IMR-90 (cell line): ENCODE results near the gene HS3ST5. TPM values are rescaled to one million over a fixed set of nuclear protein-coding genes. Genes with fewer than 3 reads are reported as not detected.

Experiments
- ATAC-seq: fragments of 200-7000 bp; cut with Tn5 transposase; 2 replicates; pipeline ENCODE4 v1.9.1; 2020; ENCODE audit warnings: low read depth, mild to moderate bottlenecking, moderate library complexity
- BruUV-seq: library from RNA; stranded (reverse); fragments of 400-500 nt; replicated peaks from 2 replicates; lab custom pipeline; 2021; lab: Mats Ljungman, UMichigan
- CTCF ChIA-PET: fragments of 300-600 bp; formaldehyde crosslinking; extraction: SDS; loops from one replicate; lab custom pipeline; 2021; ENCODE audit warnings: antibody characterized with exemption; lab: Yijun Ruan, JAX
- POLR2A ChIA-PET: fragments of 300-600 bp; sonication (Branson Sonifier 250); formaldehyde crosslinking; loops from one replicate; lab custom pipeline; 2022; ENCODE audit warnings: antibody characterized with exemption; ENCODE audit not compliant: unreplicated experiment; lab: Charles Lee
- DNase-seq: peaks from one replicate; pipeline ENCODE4 v3.0.0; 2013
- H2AFZ ChIP-seq: replicated peaks from 2 replicates; pipeline ENCODE3; 2013; ENCODE audit warnings: low read length, mild to moderate bottlenecking; ENCODE audit not compliant: poor library complexity
- H2AK5ac ChIP-seq: 2 replicates; pipeline ENCODE4 v1.6.1; 2013; ENCODE audit warnings: low read depth, low read length, inconsistent platforms
- H2AK9ac ChIP-seq: replicated peaks from 2 replicates; pipeline ENCODE3; 2013; ENCODE audit warnings: mild to moderate bottlenecking, low read depth, low read length, moderate library complexity; ENCODE audit not compliant: poor library complexity
- H2BK120ac ChIP-seq: 2 replicates; pipeline ENCODE4 v1.6.1; 2013; ENCODE audit warnings: low read depth, low read length, inconsistent platforms
- H2BK15ac ChIP-seq: 3 replicates; pipeline ENCODE4 v1.6.1; 2013; ENCODE audit warnings: low read depth, low read length, inconsistent platforms
- H2BK20ac ChIP-seq: 2 replicates; pipeline ENCODE4 v1.6.1; 2013; ENCODE audit warnings: low read depth, mild to moderate bottlenecking, inconsistent platforms, low read length, moderate library complexity
- H2BK5ac ChIP-seq: 2 replicates; pipeline ENCODE4 v1.6.1; 2013; ENCODE audit warnings: mild to moderate bottlenecking, low read depth, low read length, inconsistent platforms; ENCODE audit not compliant: poor library complexity, severe bottlenecking
- H3K14ac ChIP-seq: replicated peaks from 2 replicates; pipeline ENCODE4 v1.6.1; 2013; ENCODE audit warnings: low read depth, low read length, inconsistent platforms
- H3K18ac ChIP-seq: 2 replicates; pipeline ENCODE4 v1.6.1; 2013; ENCODE audit warnings: low read depth, low read length, control low read depth
- H3K23ac ChIP-seq: 2 replicates; pipeline ENCODE4 v1.6.1; 2013; ENCODE audit warnings: low read depth, low read length, inconsistent platforms
- H3K27ac ChIP-seq: 2 replicates; pipeline ENCODE4 v1.5.1; 2013; ENCODE audit warnings: mild to moderate bottlenecking, control low read depth, low read length; ENCODE audit not compliant: insufficient read depth
- H3K27me3 ChIP-seq: 2 replicates; pipeline ENCODE4 v1.6.1; 2013; ENCODE audit warnings: low read length; ENCODE audit not compliant: control insufficient read depth, insufficient read depth
- H3K36me3 ChIP-seq: 2 replicates; pipeline ENCODE4 v1.6.1; 2013; ENCODE audit warnings: low read length, mixed read lengths; ENCODE audit not compliant: control insufficient read depth, insufficient read depth
- H3K4ac ChIP-seq: 2 replicates; pipeline ENCODE4 v1.6.1; 2013; ENCODE audit warnings: low read depth, low read length, inconsistent platforms
- H3K4me1 ChIP-seq: 2 replicates; pipeline ENCODE4 v1.6.1; 2013; ENCODE audit warnings: low read length, mixed read lengths; ENCODE audit not compliant: control insufficient read depth, insufficient read depth
- H3K4me2 ChIP-seq: 2 replicates; pipeline ENCODE4 v1.6.1; 2013; ENCODE audit warnings: low read depth, mild to moderate bottlenecking, control low read depth, low read length, moderate library complexity
- H3K4me3 ChIP-seq: 2 replicates; pipeline ENCODE4 v1.5.1; 2013; ENCODE audit warnings: low read depth, mild to moderate bottlenecking, control low read depth, low read length, moderate library complexity; ENCODE audit not compliant: insufficient read depth
- H3K56ac ChIP-seq: 2 replicates; pipeline ENCODE4 v1.6.1; 2013; ENCODE audit warnings: low read length, inconsistent platforms; ENCODE audit not compliant: insufficient read depth; ENCODE audit errors: extremely low read depth
- H3K79me1 ChIP-seq, 2 experiments: 2 replicates each; pipeline ENCODE4 v1.6.1; 2013; ENCODE audit warnings: low read length in 2 of 2, inconsistent platforms in 1 of 2, low read depth in 1 of 2
- H3K9ac ChIP-seq: 2 replicates; pipeline ENCODE4 v1.6.1; 2013; ENCODE audit warnings: low read depth, low read length, control low read depth
- H3K9me1 ChIP-seq: 2 replicates; pipeline ENCODE4 v1.6.1; 2013; ENCODE audit warnings: low read length, inconsistent platforms; ENCODE audit not compliant: insufficient read depth
- H3K9me3 ChIP-seq: 2 replicates; pipeline ENCODE4 v1.6.1; 2013; ENCODE audit warnings: low read length; ENCODE audit not compliant: control insufficient read depth, insufficient read depth
- H4K20me1 ChIP-seq: 2 replicates; pipeline ENCODE4 v1.6.1; 2013; ENCODE audit warnings: low read length, inconsistent platforms; ENCODE audit not compliant: insufficient read depth
- H4K5ac ChIP-seq: 2 replicates; pipeline ENCODE4 v1.6.1; 2013; ENCODE audit warnings: mild to moderate bottlenecking, low read depth, low read length, control low read depth
- H4K8ac ChIP-seq, 2 experiments: 2 replicates each; pipeline ENCODE4 v1.6.1; 2013; ENCODE audit warnings: low read depth in 2 of 2, low read length in 2 of 2, control low read depth in 1 of 2, inconsistent platforms in 1 of 2
- H4K91ac ChIP-seq: 2 replicates; pipeline ENCODE4 v1.6.1; 2013; ENCODE audit warnings: low read depth, low read length, inconsistent platforms; ENCODE audit not compliant: insufficient read depth
- BHLHE40 ChIP-seq: fragments of 150-350 bp; IDR thresholded peaks from 2 replicates; pipeline ENCODE4 v1.6.1; 2016; ENCODE audit warnings: mild to moderate bottlenecking, low read depth, low read length
- CHD1 ChIP-seq: IDR thresholded peaks from 2 replicates; pipeline ENCODE4 v1.6.1; 2012; ENCODE audit warnings: low read depth, low read length, improper control_type of control experiment
- MXI1 ChIP-seq: IDR thresholded peaks from 2 replicates; pipeline ENCODE4 v1.6.1; 2012; ENCODE audit warnings: low read depth, mild to moderate bottlenecking, low read length, moderate library complexity, borderline replicate concordance
- NFE2L2 ChIP-seq: fragments of 150-350 bp; IDR thresholded peaks from 2 replicates; pipeline ENCODE4 v1.6.1; 2016; ENCODE audit warnings: low read depth, mild to moderate bottlenecking, low read length
- RCOR1 ChIP-seq: IDR thresholded peaks from 2 replicates; pipeline ENCODE4 v1.6.1; 2012; ENCODE audit warnings: mild to moderate bottlenecking, low read length, improper control_type of control experiment; ENCODE audit not compliant: insufficient replicate concordance
- RFX5 ChIP-seq: IDR thresholded peaks from 2 replicates; pipeline ENCODE4 v1.8.0; 2012; ENCODE audit warnings: low read depth, mild to moderate bottlenecking, low read length, moderate library complexity
- WGBS, 2 experiments: methylation state at CpG; one replicate each; pipeline versions ENCODE4 v1.1.5 to v1.1.7; 2013; ENCODE audit warnings: missing lambda C conversion rate in 2 of 2; ENCODE audit not compliant: insufficient read length in 1 of 2; ENCODE audit errors: extremely low coverage in 2 of 2; 5-methylcytosine and 5-hydroxymethylcytosine counted together
- dilution Hi-C: fragments of 300-500 bp; cut with HindIII; formaldehyde crosslinking; loops from one replicate; pipeline ENCODE4 v1.14.3; 2018; ENCODE audit warnings: low sequenced_read_pairs; ENCODE audit not compliant: unreplicated experiment
- in situ Hi-C: fragments of 300-500 bp; cut with MboI; formaldehyde crosslinking; loops from 3 replicates; pipeline ENCODE4 v1.14.3; 2019; ENCODE audit warnings: low sequenced_read_pairs, inconsistent platforms, mixed read lengths
- intact Hi-C: fragments of 100-400 bp; cut with micrococcal nuclease; formaldehyde crosslinking; loops from 2 replicates; pipeline ENCODE4 v1.10.0; 2022
- polyA plus RNA-seq, 3 experiments: library from polyadenylated mRNA; depleted of rRNA; stranded (reverse); fragments of >200 nt; gene quantifications; 2 replicates each; pipeline ENCODE4 v1.2.3, GENCODE V29; 2012; ENCODE audit warnings: low replicate concordance in 1 of 3
- total RNA-seq: library from RNA; depleted of rRNA; stranded (reverse); fragments of >200 nt; gene quantifications from 2 replicates; pipeline ENCODE4 v1.2.3, GENCODE V29; 2012
- TF ChIP-seq, protein P1 (sequence below): conservative IDR thresholded peaks from 2 replicates; pipeline ENCODE4 v1.5.1; 2012; ENCODE audit warnings: mild to moderate bottlenecking, low read depth, low read length, improper control_type of control experiment
- TF ChIP-seq, protein P2 (sequence below): fragments of 150-350 bp; IDR thresholded peaks from 2 replicates; pipeline ENCODE4 v1.6.1; 2017; ENCODE audit warnings: mild to moderate bottlenecking, antibody characterized with exemption, low read length, low read depth
- TF ChIP-seq, protein P3 (sequence below): fragments of 150-350 bp; IDR thresholded peaks from 2 replicates; pipeline ENCODE4 v1.6.1; 2016; ENCODE audit warnings: low read depth, mild to moderate bottlenecking, low read length, moderate library complexity, borderline replicate concordance

HS3ST5 gene
- total and polyA plus RNA-seq, 2 of the 4 experiments (the other 2 are of a cell fraction) = not detected

DNA sequence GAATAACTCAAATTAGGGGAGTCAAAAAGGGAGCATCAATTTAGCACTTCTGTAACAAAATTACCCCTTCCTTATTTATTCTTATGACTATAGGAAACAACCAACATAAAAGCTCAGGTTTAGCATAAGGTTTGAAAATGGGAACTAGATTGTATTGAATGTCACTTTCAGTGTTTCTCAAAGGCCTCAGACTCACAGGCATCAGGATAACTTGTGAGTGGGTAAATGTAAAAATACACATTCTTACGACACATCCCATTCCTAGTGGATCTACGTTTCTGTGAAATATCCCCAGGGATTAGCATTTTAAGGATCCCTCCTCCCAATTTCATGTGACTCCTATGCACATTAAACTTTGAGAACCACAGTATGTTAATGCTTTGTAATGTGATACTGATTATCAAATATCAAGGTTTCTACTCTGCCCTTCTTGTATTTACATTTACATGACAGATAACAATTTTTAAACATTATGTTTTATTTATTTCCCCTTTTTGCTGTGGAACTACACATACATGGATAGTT lies 114.8 kb downstream of the HS3ST5 start:
- Histone ChIP-seq H3K4ac (no peak overlapping the region), H3K4me2 (no peak overlapping the region), H3K36me3 (no peaks in the 10 kb centered on the region), H4K91ac (no peak overlapping the region), H3K9ac (no peak overlapping the region), H3K79me1 (no peaks in the 10 kb centered on the region), H4K8ac (no peak overlapping the region), H2BK5ac (no peak overlapping the region), H3K27ac (no peak overlapping the region), H3K9me1 (no peaks in the 10 kb centered on the region), H3K27me3 (no peaks in the 10 kb centered on the region), H4K5ac (no peak overlapping the region), H3K4me3 (no peak overlapping the region), H3K56ac (no peak overlapping the region), H4K20me1 (no peaks in the 10 kb centered on the region), H3K14ac (no peak overlapping the region), H2BK15ac (no peak overlapping the region), H2AK5ac (no peak overlapping the region), H3K4me1 (no peaks in the 10 kb centered on the region), H2AK9ac (no peak overlapping the region), H2BK20ac (no peak overlapping the region), H3K18ac (no peak overlapping the region), H3K23ac (no peak overlapping the region), H2AFZ (no peak overlapping the region), H2BK120ac (no peak overlapping the region), H3K9me3 (no peaks in the 10 kb centered on the region)
- ATAC-seq (no peak), DNase-seq (no peak)
- no CpG with 5 or more reads among the region's 2 CpGs for WGBS, 2 experiments
- intact Hi-C loops = no loop called here
- dilution Hi-C loops = no loop called here
- no peak for TF ChIP-seq NFE2L2
- TF ChIP-seq, protein P1, sequence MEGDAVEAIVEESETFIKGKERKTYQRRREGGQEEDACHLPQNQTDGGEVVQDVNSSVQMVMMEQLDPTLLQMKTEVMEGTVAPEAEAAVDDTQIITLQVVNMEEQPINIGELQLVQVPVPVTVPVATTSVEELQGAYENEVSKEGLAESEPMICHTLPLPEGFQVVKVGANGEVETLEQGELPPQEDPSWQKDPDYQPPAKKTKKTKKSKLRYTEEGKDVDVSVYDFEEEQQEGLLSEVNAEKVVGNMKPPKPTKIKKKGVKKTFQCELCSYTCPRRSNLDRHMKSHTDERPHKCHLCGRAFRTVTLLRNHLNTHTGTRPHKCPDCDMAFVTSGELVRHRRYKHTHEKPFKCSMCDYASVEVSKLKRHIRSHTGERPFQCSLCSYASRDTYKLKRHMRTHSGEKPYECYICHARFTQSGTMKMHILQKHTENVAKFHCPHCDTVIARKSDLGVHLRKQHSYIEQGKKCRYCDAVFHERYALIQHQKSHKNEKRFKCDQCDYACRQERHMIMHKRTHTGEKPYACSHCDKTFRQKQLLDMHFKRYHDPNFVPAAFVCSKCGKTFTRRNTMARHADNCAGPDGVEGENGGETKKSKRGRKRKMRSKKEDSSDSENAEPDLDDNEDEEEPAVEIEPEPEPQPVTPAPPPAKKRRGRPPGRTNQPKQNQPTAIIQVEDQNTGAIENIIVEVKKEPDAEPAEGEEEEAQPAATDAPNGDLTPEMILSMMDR = no peak
- no peak for TF ChIP-seq MXI1
- no peak for TF ChIP-seq RCOR1
- TF ChIP-seq CHD1 = no peak
- TF ChIP-seq RFX5 = no peak
- TF ChIP-seq, protein P2, sequence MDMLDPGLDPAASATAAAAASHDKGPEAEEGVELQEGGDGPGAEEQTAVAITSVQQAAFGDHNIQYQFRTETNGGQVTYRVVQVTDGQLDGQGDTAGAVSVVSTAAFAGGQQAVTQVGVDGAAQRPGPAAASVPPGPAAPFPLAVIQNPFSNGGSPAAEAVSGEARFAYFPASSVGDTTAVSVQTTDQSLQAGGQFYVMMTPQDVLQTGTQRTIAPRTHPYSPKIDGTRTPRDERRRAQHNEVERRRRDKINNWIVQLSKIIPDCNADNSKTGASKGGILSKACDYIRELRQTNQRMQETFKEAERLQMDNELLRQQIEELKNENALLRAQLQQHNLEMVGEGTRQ = no peak
- TF ChIP-seq BHLHE40 = no peak
- TF ChIP-seq, protein P3, sequence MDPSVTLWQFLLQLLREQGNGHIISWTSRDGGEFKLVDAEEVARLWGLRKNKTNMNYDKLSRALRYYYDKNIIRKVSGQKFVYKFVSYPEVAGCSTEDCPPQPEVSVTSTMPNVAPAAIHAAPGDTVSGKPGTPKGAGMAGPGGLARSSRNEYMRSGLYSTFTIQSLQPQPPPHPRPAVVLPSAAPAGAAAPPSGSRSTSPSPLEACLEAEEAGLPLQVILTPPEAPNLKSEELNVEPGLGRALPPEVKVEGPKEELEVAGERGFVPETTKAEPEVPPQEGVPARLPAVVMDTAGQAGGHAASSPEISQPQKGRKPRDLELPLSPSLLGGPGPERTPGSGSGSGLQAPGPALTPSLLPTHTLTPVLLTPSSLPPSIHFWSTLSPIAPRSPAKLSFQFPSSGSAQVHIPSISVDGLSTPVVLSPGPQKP = no peak
- in situ Hi-C loops = no loop called here
- POLR2A ChIA-PET = no interaction called here
- CTCF ChIA-PET = no interaction called here
- no TSS peak for BruUV-seq
